Measurements from ENCODE around the gene WDR33.
A peak's percentile ranks its signal among the peaks of the same experiment; 100 is the strongest.

Gene WDR33

DNA sequence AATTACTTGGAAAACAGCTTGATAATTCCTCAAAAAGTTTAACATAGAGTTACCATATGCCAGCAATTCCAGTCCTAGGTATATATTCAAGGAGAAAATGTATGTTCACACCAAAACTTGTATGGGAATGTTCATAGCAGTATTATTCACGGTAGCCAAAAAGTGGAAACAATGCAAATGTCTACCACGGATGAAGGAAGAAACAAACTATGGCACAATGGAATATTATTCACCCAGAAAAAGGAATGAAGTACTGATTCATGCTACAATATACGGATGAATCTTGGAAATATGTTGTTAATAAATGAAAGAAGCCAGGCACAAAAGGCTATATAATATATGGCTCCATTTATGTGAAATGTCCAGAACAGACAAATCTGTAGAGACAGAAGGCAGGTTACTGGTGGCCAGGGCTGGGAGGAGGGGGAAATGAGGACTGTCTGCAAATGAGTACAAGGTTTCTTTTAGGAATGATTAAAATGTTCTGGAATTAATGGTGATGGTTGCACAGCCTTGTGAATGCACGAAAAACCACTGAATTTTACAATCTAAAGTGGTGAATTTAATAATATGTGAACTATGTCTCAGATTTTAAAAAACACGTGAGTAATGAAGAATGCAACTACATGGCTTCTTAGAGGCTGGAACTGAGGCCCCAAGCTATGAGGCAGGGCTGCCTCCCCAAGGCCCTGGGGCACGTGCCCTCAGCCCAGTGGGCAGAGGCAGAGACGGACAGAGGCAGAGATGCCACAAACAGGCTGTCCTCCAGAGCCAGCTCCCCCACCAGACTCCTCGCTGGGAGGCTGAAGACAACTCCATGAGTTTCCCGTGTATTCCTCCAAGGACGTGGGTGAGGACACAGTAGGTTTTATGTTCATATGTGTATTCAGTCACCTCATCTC is 140.7 kb downstream of the WDR33 start:
- Histone ChIP-seq H3K27me3 (ENCODE audit: control insufficient read depth, insufficient read depth, low read length) (peaks cover 41% of the 10 kb centered on the region), H3K9ac (ENCODE audit: low read depth, low read length) (no peak overlapping the region), H3K36me3 (ENCODE audit: control insufficient read depth, insufficient read depth, low read length) (no peaks in the 10 kb centered on the region), H3K4me1 (ENCODE audit: control insufficient read depth, insufficient read depth, low read length) (peaks cover 4% of the 10 kb centered on the region; the same call in 1 of the 2 replicates), H3K4me3 (ENCODE audit: low read depth, low read length) (no peak overlapping the region), H3K27ac (ENCODE audit: low read depth, low read length) (no peak overlapping the region), H3K9me3 (ENCODE audit: control insufficient read depth, insufficient read depth, low read length) (no peaks in the 10 kb centered on the region)

DNA sequence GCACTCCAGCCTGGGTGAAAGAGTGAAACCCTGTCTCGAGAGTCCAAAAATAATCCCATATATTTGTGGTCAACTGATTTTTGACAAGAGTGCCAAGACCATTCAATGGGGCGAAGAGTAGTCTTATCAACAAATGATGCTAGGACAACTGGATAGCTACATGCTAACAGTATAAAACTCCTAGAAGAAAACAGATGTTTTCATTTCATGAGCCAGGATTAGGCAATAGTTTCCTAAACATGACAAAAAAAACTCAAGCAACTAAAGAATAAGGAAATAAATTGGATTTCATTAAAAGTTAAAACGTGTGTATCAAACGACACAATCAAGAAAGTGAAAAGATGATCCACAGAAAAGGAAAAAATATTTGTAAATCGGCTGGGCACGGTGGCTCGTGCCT is 141.9 kb downstream of the WDR33 start:
- H3K4me3 ChIP-seq (ENCODE audit: low read depth, low read length), result no peak overlapping the region
- no peak overlapping the region for H3K9ac ChIP-seq (ENCODE audit: low read depth, low read length)
- H3K4me1 ChIP-seq (ENCODE audit: control insufficient read depth, insufficient read depth, low read length), result no peaks in the 10 kb centered on the region
- peaks cover 45% of the 10 kb centered on the region for H3K27me3 ChIP-seq (ENCODE audit: control insufficient read depth, insufficient read depth, low read length)
- no peaks in the 10 kb centered on the region for H3K9me3 ChIP-seq (ENCODE audit: control insufficient read depth, insufficient read depth, low read length)
- H3K36me3 ChIP-seq (ENCODE audit: control insufficient read depth, insufficient read depth, low read length), result no peaks in the 10 kb centered on the region
- no peak overlapping the region for H3K27ac ChIP-seq (ENCODE audit: low read depth, low read length)

DNA sequence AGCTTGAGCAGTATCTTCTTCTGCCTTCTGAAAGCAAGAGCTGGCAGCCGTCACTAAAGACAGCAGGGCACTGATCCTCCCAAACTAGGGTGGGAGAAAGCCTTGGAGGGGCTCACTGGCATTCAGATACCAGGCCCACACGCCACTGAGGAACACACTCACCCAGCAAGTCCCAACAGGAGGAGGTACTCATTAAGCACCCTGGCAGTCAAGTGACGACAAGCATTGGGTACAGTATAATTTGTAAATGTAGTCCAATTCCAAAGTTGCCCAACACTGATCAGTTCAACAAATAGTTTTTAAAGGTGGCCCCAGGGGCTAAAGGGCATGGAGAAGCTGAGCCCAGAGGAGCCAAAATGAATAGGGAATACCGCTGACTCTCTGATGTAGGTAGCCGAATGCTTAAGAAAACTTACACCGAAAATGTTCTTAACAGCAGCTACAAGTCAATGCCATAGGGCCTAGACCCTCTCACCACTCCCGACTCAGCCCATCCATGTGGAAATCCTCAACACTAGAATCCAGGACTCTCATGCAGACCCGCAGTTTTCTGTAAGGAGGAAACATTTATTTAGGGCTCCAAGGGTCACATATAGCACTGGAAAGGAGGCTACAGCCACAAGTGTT is 145.6 kb downstream of the WDR33 start:
- H3K27ac ChIP-seq (ENCODE audit: low read depth, low read length), result no peak overlapping the region
- H3K36me3 ChIP-seq (ENCODE audit: control insufficient read depth, insufficient read depth, low read length), result no peaks in the 10 kb centered on the region
- peaks cover 39% of the 10 kb centered on the region for H3K27me3 ChIP-seq (ENCODE audit: control insufficient read depth, insufficient read depth, low read length)
- no peak overlapping the region for H3K9ac ChIP-seq (ENCODE audit: low read depth, low read length)
- no peaks in the 10 kb centered on the region for H3K4me1 ChIP-seq (ENCODE audit: control insufficient read depth, insufficient read depth, low read length)
- no peaks in the 10 kb centered on the region for H3K9me3 ChIP-seq (ENCODE audit: control insufficient read depth, insufficient read depth, low read length)
- no peak overlapping the region for H3K4me3 ChIP-seq (ENCODE audit: low read depth, low read length)

DNA sequence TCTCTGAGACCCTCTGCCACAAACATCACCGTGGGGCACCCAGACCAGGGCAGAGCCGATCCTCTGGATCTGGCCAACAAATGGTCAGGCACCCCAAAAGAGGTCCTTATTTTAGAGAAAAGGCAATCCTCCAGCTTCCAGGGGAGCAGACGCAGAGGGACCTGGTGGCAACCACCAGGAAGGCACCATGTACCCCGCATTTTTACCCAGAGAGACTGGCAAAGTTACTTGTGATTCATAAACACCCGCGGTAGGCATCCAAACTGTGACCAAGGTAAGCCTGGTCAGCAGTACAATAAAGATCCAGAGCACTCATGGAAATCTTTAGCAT is 146.1 kb downstream of the WDR33 start:
- Histone ChIP-seq H3K27me3 (ENCODE audit: control insufficient read depth, insufficient read depth, low read length) (peaks cover 39% of the 10 kb centered on the region), H3K9me3 (ENCODE audit: control insufficient read depth, insufficient read depth, low read length) (no peaks in the 10 kb centered on the region), H3K27ac (ENCODE audit: low read depth, low read length) (no peak overlapping the region), H3K4me1 (ENCODE audit: control insufficient read depth, insufficient read depth, low read length) (no peaks in the 10 kb centered on the region), H3K4me3 (ENCODE audit: low read depth, low read length) (no peak overlapping the region), H3K36me3 (ENCODE audit: control insufficient read depth, insufficient read depth, low read length) (no peaks in the 10 kb centered on the region), H3K9ac (ENCODE audit: low read depth, low read length) (no peak overlapping the region)

DNA sequence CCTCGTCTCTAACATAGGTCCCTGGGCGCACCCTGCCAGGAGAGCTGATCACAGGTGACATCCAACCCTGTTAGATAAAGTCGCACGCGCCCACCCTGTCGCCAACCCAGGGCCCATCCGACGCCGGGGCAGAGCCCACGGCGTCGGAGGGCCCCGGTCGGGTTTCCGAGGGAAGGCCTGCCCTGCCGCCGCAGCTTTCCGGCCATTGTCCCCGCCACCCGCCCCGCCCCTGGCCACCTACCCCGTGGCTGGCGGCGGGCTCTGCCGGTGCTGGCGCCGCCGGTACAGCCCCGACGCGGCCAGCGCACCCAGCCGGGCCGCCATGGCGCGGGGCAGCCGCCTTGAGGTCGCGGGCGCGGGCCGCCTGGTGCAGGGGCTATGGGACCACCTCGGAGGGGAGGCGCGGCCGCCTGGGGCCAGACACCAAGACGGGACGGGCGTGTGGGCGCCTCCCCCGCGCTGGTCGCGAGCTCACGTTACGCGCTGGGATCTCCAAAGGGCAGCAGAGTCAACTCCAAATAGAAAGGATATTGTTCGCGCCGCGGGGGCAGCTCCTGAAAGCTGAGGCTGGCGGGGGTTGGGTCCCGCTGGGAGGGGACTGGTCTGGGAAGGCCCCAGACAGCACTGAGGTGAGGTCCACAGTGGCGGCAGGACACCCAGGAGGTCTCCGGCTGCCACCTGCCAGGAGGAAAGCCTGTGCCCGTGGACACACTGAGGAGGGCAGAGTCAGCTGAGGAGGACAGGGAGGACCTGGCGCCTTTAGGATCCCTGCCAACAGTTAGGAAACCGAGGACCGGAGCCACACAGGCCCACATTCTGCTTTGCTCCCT is 146.7 kb downstream of the WDR33 start:
- Histone ChIP-seq H3K9ac (ENCODE audit: low read depth, low read length) (no peak overlapping the region), H3K4me3 (ENCODE audit: low read depth, low read length) (peak overlapping the region; percentile 56), H3K36me3 (ENCODE audit: control insufficient read depth, insufficient read depth, low read length) (no peaks in the 10 kb centered on the region), H3K4me1 (ENCODE audit: control insufficient read depth, insufficient read depth, low read length) (no peaks in the 10 kb centered on the region), H3K27ac (ENCODE audit: low read depth, low read length) (no peak overlapping the region), H3K27me3 (ENCODE audit: control insufficient read depth, insufficient read depth, low read length) (peaks cover 39% of the 10 kb centered on the region), H3K9me3 (ENCODE audit: control insufficient read depth, insufficient read depth, low read length) (no peaks in the 10 kb centered on the region)

DNA sequence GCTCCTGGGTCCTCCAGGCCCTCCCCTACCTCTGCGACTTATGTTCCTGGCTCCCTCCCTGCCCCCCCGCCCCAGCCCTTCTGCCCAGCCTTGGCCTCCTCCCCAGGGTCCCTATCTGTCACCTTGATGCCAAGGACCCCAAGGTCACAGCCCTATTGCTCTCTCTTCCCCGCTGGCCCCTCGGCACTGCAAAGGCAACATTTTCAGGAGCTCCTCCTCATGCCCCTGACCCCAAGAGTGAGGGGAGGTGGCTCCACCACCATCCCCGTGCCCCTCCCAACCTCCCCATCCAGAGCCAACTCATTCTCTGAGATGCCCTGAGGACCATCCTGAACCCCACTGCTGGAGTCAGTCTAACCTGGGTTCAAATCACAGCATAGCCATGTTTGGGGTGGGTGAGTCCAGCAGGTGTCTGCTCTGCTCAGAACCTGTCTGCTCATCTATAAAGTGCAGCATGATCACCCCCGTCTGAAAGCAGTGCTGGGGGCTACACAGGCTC is 147.4 kb downstream of the WDR33 start:
- H3K36me3 ChIP-seq (ENCODE audit: control insufficient read depth, insufficient read depth, low read length), result no peaks in the 10 kb centered on the region
- H3K9ac ChIP-seq (ENCODE audit: low read depth, low read length), result no peak overlapping the region
- peaks cover 39% of the 10 kb centered on the region for H3K27me3 ChIP-seq (ENCODE audit: control insufficient read depth, insufficient read depth, low read length)
- peak overlapping the region; percentile 56; the same call in 1 of the 2 replicates for H3K4me3 ChIP-seq (ENCODE audit: low read depth, low read length)
- no peak overlapping the region for H3K27ac ChIP-seq (ENCODE audit: low read depth, low read length)
- H3K4me1 ChIP-seq (ENCODE audit: control insufficient read depth, insufficient read depth, low read length), result no peaks in the 10 kb centered on the region
- H3K9me3 ChIP-seq (ENCODE audit: control insufficient read depth, insufficient read depth, low read length), result no peaks in the 10 kb centered on the region

DNA sequence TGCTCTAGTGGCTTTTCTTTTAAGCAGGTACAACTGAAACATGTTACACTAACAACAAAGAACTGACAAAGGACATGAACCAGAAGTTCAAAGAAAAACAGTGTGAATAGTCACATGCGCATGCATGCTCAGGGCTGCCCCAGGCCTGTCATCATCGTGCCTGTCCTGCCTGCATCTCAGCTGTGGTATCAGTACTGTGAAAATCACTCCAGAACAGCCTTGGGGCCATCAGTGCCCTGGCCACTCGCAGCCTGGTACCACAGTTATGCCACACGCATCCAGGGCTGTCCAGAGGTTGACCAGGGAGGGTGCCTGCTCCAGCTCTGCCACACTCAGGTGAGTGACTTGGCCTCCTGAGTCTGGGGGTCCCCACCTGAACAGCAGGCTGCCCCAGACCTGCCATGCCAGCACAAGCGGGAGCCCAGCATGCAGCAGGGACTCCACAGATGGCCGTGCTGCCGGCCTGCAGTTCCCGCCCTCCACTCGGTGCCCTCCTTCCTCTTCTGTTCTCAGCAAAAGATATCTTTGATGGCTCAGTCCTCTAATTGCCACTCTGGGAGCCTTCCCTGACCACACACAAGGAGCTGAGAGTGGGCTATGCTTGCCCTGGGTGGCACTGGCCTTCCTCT is 147.9 kb downstream of the WDR33 start:
- no peak overlapping the region for H3K9ac ChIP-seq (ENCODE audit: low read depth, low read length)
- no peaks in the 10 kb centered on the region for H3K4me1 ChIP-seq (ENCODE audit: control insufficient read depth, insufficient read depth, low read length)
- H3K36me3 ChIP-seq (ENCODE audit: control insufficient read depth, insufficient read depth, low read length), result no peaks in the 10 kb centered on the region
- no peaks in the 10 kb centered on the region for H3K9me3 ChIP-seq (ENCODE audit: control insufficient read depth, insufficient read depth, low read length)
- no peak overlapping the region for H3K27ac ChIP-seq (ENCODE audit: low read depth, low read length)
- H3K27me3 ChIP-seq (ENCODE audit: control insufficient read depth, insufficient read depth, low read length), result peaks cover 39% of the 10 kb centered on the region
- H3K4me3 ChIP-seq (ENCODE audit: low read depth, low read length), result no peak overlapping the region

DNA sequence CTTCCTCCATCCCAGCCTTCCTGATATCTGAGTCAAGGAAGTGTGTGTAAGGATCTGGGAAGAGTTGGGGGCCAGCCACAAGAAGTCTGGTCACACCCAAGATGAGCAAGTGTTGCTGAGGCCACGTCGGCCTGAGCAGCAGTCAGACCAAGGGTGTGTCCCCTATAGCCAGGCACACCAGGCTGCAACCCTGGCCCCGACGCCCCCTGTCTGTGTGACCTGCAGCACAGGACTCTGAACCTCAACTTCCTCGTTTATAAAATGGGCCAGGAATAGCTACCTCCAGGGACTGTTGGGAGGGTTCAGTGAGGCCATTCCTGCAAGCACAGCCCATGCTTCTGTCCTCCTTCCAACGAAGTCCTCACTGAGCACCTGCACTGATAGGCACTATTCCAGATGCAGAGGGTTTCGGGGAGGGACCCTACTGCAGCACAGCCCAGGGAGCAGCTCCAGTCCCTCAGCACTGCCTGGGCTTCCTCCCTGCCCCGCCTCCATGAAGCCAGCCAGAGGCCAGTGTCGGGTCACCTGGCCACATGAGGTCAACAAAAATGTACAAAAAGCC is 148.9 kb downstream of the WDR33 start:
- Histone ChIP-seq H3K9me3 (ENCODE audit: control insufficient read depth, insufficient read depth, low read length) (no peaks in the 10 kb centered on the region), H3K9ac (ENCODE audit: low read depth, low read length) (no peak overlapping the region), H3K4me1 (ENCODE audit: control insufficient read depth, insufficient read depth, low read length) (no peaks in the 10 kb centered on the region), H3K4me3 (ENCODE audit: low read depth, low read length) (no peak overlapping the region), H3K27ac (ENCODE audit: low read depth, low read length) (no peak overlapping the region), H3K27me3 (ENCODE audit: control insufficient read depth, insufficient read depth, low read length) (peaks cover 39% of the 10 kb centered on the region), H3K36me3 (ENCODE audit: control insufficient read depth, insufficient read depth, low read length) (no peaks in the 10 kb centered on the region)

DNA sequence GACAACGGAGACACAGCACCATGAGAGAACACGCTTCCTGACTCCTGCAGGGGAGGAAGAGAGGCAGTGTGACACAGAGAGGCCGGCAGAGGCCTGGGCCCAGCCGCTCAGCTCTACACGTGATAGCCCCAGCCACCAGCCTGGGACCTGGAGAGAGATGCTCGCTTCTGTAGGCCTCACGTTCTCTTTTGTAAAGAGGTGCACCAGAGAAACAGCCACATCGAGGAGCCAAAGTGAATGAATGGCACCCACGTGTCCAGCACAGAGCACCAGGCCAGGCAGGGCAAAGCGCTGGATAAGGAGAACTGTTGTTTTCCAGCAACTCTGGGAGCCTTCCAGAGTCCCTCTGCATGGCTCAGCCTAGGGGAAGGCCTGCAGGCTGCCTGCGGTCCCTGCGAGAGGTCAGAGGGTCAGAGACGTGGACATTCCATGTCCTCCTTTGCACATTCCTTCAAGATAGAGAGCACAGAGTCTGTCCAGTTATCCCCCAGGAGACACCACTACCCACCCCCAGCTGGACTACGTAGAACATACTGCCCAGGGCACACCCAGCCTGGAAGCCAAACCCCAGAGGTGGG is 149.8 kb downstream of the WDR33 start:
- Histone ChIP-seq H3K4me3 (ENCODE audit: low read depth, low read length) (no peak overlapping the region), H3K9ac (ENCODE audit: low read depth, low read length) (no peak overlapping the region), H3K36me3 (ENCODE audit: control insufficient read depth, insufficient read depth, low read length) (no peaks in the 10 kb centered on the region), H3K9me3 (ENCODE audit: control insufficient read depth, insufficient read depth, low read length) (no peaks in the 10 kb centered on the region), H3K27me3 (ENCODE audit: control insufficient read depth, insufficient read depth, low read length) (peaks cover 33% of the 10 kb centered on the region), H3K27ac (ENCODE audit: low read depth, low read length) (no peak overlapping the region), H3K4me1 (ENCODE audit: control insufficient read depth, insufficient read depth, low read length) (no peaks in the 10 kb centered on the region)

DNA sequence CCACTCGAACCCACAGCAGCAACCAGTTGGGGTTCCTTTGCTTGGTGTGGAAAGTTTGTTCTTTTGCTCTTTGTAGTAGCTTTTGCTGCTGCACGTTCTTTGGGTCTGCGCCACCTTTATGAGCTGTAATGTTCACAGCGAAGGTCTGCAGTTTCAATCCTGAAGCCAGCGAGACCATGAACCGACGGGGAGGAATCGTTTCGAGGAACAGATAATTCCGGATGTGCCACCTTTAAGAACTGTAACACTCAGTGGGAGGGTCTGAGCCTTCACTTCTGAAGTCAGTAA is 150.7 kb downstream of the WDR33 start:
- H3K4me3 ChIP-seq (ENCODE audit: low read depth, low read length), result no peak overlapping the region
- H3K36me3 ChIP-seq (ENCODE audit: control insufficient read depth, insufficient read depth, low read length), result no peaks in the 10 kb centered on the region
- H3K4me1 ChIP-seq (ENCODE audit: control insufficient read depth, insufficient read depth, low read length), result no peaks in the 10 kb centered on the region
- H3K27me3 ChIP-seq (ENCODE audit: control insufficient read depth, insufficient read depth, low read length), result peaks cover 23% of the 10 kb centered on the region
- H3K27ac ChIP-seq (ENCODE audit: low read depth, low read length), result no peak overlapping the region
- no peak overlapping the region for H3K9ac ChIP-seq (ENCODE audit: low read depth, low read length)
- H3K9me3 ChIP-seq (ENCODE audit: control insufficient read depth, insufficient read depth, low read length), result no peaks in the 10 kb centered on the region

Data from HUES48 (cell line).